GM12878 (cell line): Measurements from ENCODE around the gene NFE2L3. TPM values are rescaled to one million over a fixed set of nuclear protein-coding genes. Genes with fewer than 3 reads are reported as not detected.

Experiments used
- ATAC-seq: fragments of 200-7000 bp; cut with Tn5 transposase; 3 replicates; pipeline ENCODE4 v1.9.1; 2020; ENCODE audit warnings: mild to moderate bottlenecking, moderate library complexity
- BruUV-seq: library from RNA; stranded (reverse); fragments of 400-500 nt; replicated peaks from 2 replicates; lab custom pipeline; 2021; lab: Mats Ljungman, UMichigan
- CTCF ChIA-PET: fragments of 300-600 bp; sonication (Branson Sonifier 250); formaldehyde crosslinking; extraction: SDS; loops from one replicate; lab custom pipeline; 2021; ENCODE audit warnings: inconsistent platforms; lab: Yijun Ruan, JAX
- POLR2A ChIA-PET: fragments of 350-600 bp; formaldehyde crosslinking; extraction: SDS; loops from one replicate; lab custom pipeline; 2021; ENCODE audit warnings: inconsistent platforms; lab: Charles Lee
- RAD21 ChIA-PET: fragments of 300-600 bp; sonication (Branson Sonifier 250); formaldehyde crosslinking; loops from one replicate; lab custom pipeline; 2023; ENCODE audit warnings: antibody characterized with exemption; ENCODE audit not compliant: unreplicated experiment; lab: Charles Lee
- SMC1A ChIA-PET: fragments of 300-600 bp; sonication (Branson Sonifier 250); formaldehyde crosslinking; loops from one replicate; lab custom pipeline; 2023; ENCODE audit not compliant: unreplicated experiment, uncharacterized antibody; lab: Charles Lee
- DNase-seq: peaks from one replicate; pipeline ENCODE4 v3.0.0-alpha.2; 2011; ENCODE audit warnings: low read depth, low spot score
- FAIRE-seq: peaks from 3 replicates; lab custom pipeline; 2011; peaks lifted over from hg19 to GRCh38; lab: Jason Lieb, UNC
- H2AFZ ChIP-seq: 2 replicates; pipeline ENCODE4 v1.6.0; 2011; ENCODE audit warnings: low read depth, low read length, control low read depth; ENCODE audit not compliant: control insufficient read depth
- H3K27ac ChIP-seq: 2 replicates; pipeline ENCODE4 v1.5.1; 2011; ENCODE audit warnings: control low read depth; ENCODE audit not compliant: control insufficient read depth, insufficient read depth
- H3K27me3 ChIP-seq, 2 experiments: replicated peaks in 1 of 2; 2 replicates each; pipeline versions ENCODE4 v1.6.0 to v1.6.1; 2011; ENCODE audit warnings: low read length in 1 of 2; ENCODE audit not compliant: control insufficient read depth in 2 of 2, insufficient read depth in 2 of 2
- H3K36me3 ChIP-seq, 2 experiments: 2 replicates each; pipeline ENCODE4 v1.5.1; 2011; ENCODE audit warnings: low read length in 1 of 2; ENCODE audit not compliant: control insufficient read depth in 2 of 2, insufficient read depth in 2 of 2
- H3K4me1 ChIP-seq: 2 replicates; pipeline ENCODE4 v1.6.1; 2011; ENCODE audit warnings: mild to moderate bottlenecking, low read length, moderate library complexity, mixed read lengths; ENCODE audit not compliant: control insufficient read depth, insufficient read depth
- H3K4me2 ChIP-seq: 2 replicates; pipeline ENCODE4 v1.6.0; 2011; ENCODE audit warnings: control low read depth; ENCODE audit not compliant: control insufficient read depth, insufficient read depth
- H3K4me3 ChIP-seq: fragments of 200-600 bp; sonication (generic); 2 replicates; pipeline ENCODE4 v1.5.1; 2016
- H3K79me2 ChIP-seq: 2 replicates; pipeline ENCODE4 v1.6.0; 2011; ENCODE audit warnings: low read length; ENCODE audit not compliant: control insufficient read depth, insufficient read depth
- H3K9ac ChIP-seq: 2 replicates; pipeline ENCODE4 v1.8.0; 2011; ENCODE audit warnings: low read length, control low read depth, mixed read lengths; ENCODE audit not compliant: control insufficient read depth, insufficient read depth
- H3K9me3 ChIP-seq: replicated peaks from 3 replicates; pipeline ENCODE4 v1.5.1; 2011; ENCODE audit warnings: mild to moderate bottlenecking, low read length; ENCODE audit not compliant: control insufficient read depth, insufficient read depth
- H4K20me1 ChIP-seq: 2 replicates; pipeline ENCODE4 v1.6.0; 2011; ENCODE audit not compliant: control insufficient read depth, insufficient read depth
- ATF7 ChIP-seq: fragments of 450-650 bp; IDR thresholded peaks from 2 replicates; pipeline ENCODE4 v1.6.1; 2016; ENCODE audit warnings: low read depth, mild to moderate bottlenecking
- CBX5 ChIP-seq: sonication (generic); IDR thresholded peaks from 2 replicates; pipeline ENCODE4 v1.6.1; 2016; ENCODE audit warnings: low read depth, moderate library complexity, mild to moderate bottlenecking, inconsistent platforms
- CEBPB ChIP-seq, 2 experiments: fragments of 150-350 bp in 1 of 2; IDR thresholded peaks; 2 replicates each; pipeline ENCODE4 v1.6.1; 2012 to 2014; ENCODE audit warnings: low read depth in 2 of 2, low read length in 2 of 2, borderline replicate concordance in 1 of 2, inconsistent platforms in 1 of 2
- FOS ChIP-seq: IDR thresholded peaks from 3 replicates; pipeline ENCODE4 v1.6.1; 2011; ENCODE audit warnings: borderline replicate concordance; ENCODE audit not compliant: insufficient read length; ENCODE audit errors: extremely low read depth
- FOXM1 ChIP-seq: IDR thresholded peaks from 2 replicates; pipeline ENCODE4 v1.6.1; 2012; ENCODE audit warnings: low read depth, mild to moderate bottlenecking, inconsistent platforms, low read length, moderate library complexity
- HDGF ChIP-seq: fragments of 450-650 bp; IDR thresholded peaks from 2 replicates; pipeline ENCODE4 v1.6.1; 2016; ENCODE audit warnings: antibody characterized with exemption
- IRF4 ChIP-seq: IDR thresholded peaks from 2 replicates; pipeline ENCODE4 v1.6.1; 2011; ENCODE audit warnings: low read depth, low read length
- KAT2A ChIP-seq: conservative IDR thresholded peaks from 2 replicates; pipeline ENCODE4 v1.6.1; 2011; ENCODE audit warnings: low read depth, low read length; ENCODE audit not compliant: control insufficient read depth
- LARP7 ChIP-seq: fragments of 450-650 bp; IDR thresholded peaks from 2 replicates; pipeline ENCODE4 v1.6.1; 2017; ENCODE audit warnings: mild to moderate bottlenecking
- RAD21 ChIP-seq: IDR thresholded peaks from 2 replicates; pipeline ENCODE4 v1.6.1; 2011; ENCODE audit warnings: mild to moderate bottlenecking, low read depth, low read length, moderate library complexity; ENCODE audit not compliant: insufficient read depth
- SMARCA5 ChIP-seq: fragments of 450-650 bp; IDR thresholded peaks from 2 replicates; pipeline ENCODE4 v1.6.1; 2017; ENCODE audit warnings: mild to moderate bottlenecking
- STAT3 ChIP-seq: IDR thresholded peaks from 2 replicates; pipeline ENCODE4 v1.6.1; 2011; ENCODE audit warnings: low read depth, low read length, improper control_type of control experiment
- TAF1 ChIP-seq: IDR thresholded peaks from 2 replicates; pipeline ENCODE4 v1.6.1; 2011; ENCODE audit warnings: mild to moderate bottlenecking, low read depth, low read length, borderline replicate concordance
- ZNF24 ChIP-seq: fragments of 450-650 bp; IDR thresholded peaks from 2 replicates; pipeline ENCODE4 v1.6.1; 2017; ENCODE audit warnings: antibody characterized with exemption, mild to moderate bottlenecking
- WGBS: methylation state at CpG from one replicate; pipeline ENCODE4 v1.1.6; 2016; ENCODE audit warnings: low lambda C conversion rate; ENCODE audit not compliant: insufficient replicate concordance, insufficient coverage; ENCODE audit errors: missing lambda C conversion rate; 5-methylcytosine and 5-hydroxymethylcytosine counted together
- in situ Hi-C: fragments of 300-500 bp; cut with MboI; formaldehyde crosslinking; loops from 9 replicates; pipeline ENCODE4 v1.14.3; 2018; ENCODE audit warnings: mixed read lengths
- intact Hi-C: fragments of 100-400 bp; cut with micrococcal nuclease; formaldehyde crosslinking; loops from one replicate; pipeline ENCODE4 v1.14.2; 2022; ENCODE audit not compliant: unreplicated experiment
- polyA plus RNA-seq, 11 experiments: library from polyadenylated mRNA; depleted of rRNA in 4 of 11; unstranded in 6 of 11; stranded (reverse) in 5 of 11; fragments of >200 nt; fragmentation: Nextera tagmentation in 4 of 11; fragmentation: Illumina TruSeq in 1 of 11; extraction: Ambion mirVana in 4 of 11; extraction: Trizol in 1 of 11; gene quantifications; 1 replicate in 1 of 11; 2 replicates in 10 of 11; pipeline versions ENCODE4 v1.2.1 to v1.2.3, GENCODE V29; 2011 to 2016; ENCODE audit warnings: inconsistent platforms in 2 of 11, missing spikeins in 2 of 11, low read depth in 1 of 11
- total RNA-seq, 4 experiments: library from RNA; depleted of rRNA in 3 of 4; stranded (reverse); fragments of >200 nt in 3 of 4; fragmentation: Illumina TruSeq in 1 of 4; extraction: Trizol in 1 of 4; gene quantifications; 2 replicates each; pipeline versions ENCODE4 v1.2.1 to v1.2.3, GENCODE V29; 2013 to 2021
- TF ChIP-seq, protein P1 (sequence below): fragments of 450-650 bp; IDR thresholded peaks from 2 replicates; pipeline ENCODE4 v1.6.1; 2017; ENCODE audit warnings: mild to moderate bottlenecking, moderate library complexity
- TF ChIP-seq, protein P2 (sequence below): IDR thresholded peaks from 2 replicates; pipeline ENCODE4 v1.6.1; 2012; ENCODE audit warnings: improper control_type of control experiment, low read depth, low read length; ENCODE audit not compliant: insufficient replicate concordance

The NFE2L3 gene
- total and polyA plus RNA-seq, 10 of the 15 experiments (the other 5 are each of a cell fraction or from before 2014, with no cell fraction given): 4.4 to 34.9 (median 13.0) TPM

DNA sequence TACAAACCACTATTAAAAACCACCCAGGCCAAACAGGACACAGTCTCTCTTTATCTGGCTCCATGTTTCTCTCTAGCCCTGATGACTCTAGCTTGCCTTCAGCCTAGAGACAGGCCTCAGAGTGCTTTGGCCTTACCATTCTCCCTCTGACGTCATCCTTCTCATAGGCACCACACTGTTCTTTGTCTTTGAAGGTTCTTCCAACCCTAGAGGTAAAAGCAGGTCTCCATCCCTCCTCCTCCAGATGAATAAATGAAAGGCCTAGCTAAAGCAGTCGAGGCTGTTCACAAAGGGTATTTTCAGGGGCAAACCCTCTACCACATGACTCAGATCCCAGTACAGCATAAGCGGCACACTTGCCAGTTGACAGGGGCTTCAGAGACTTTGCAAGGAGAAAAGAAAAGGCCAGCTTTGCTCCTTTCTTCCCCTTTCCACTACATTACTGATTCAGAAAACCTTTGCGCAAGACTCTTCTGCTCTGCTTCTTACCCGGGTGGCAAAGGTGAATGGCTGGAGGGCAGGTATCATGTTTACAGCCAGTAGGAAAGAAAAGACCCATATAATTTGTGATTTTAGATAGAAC is 14.8 kb downstream of the NFE2L3 start:
- H3K4me3 ChIP-seq: no peak overlapping the region
- in situ Hi-C loops: no loop called here
- intact Hi-C loops: no loop called here
- H3K27ac ChIP-seq: peak overlapping the region; percentile 43
- no peak for FAIRE-seq
- 55% methylated on average over 5 of the region's 5 CpGs for WGBS
- CTCF ChIA-PET: interaction anchor here (0.6 to 3.2 kb wide), 13 partner anchors 11 to 274 kb away, joined by 3 to 52 read pairs (median 6); partner anchors contain the start of gene NFE2L3
- BruUV-seq: no TSS peak
- H3K27me3 ChIP-seq: no peaks in the 10 kb centered on the region
- DNase-seq: no peak
- peaks cover 17% of the 10 kb centered on the region for H3K4me1 ChIP-seq
- H3K9me3 ChIP-seq: no peaks in the 10 kb centered on the region
- peaks cover 37% of the 10 kb centered on the region for H3K79me2 ChIP-seq
- H3K4me2 ChIP-seq: peak overlapping the region; percentile 65
- no peak overlapping the region; the same call in 1 of the 2 replicates for H2AFZ ChIP-seq
- peak; percentile 70 for ATAC-seq
- H3K36me3 ChIP-seq: peaks cover 2 to 3% of the 10 kb centered on the region in 2 experiments; a peak in 3 of 4 replicates
- no peaks in the 10 kb centered on the region for H4K20me1 ChIP-seq
- POLR2A ChIA-PET: interaction anchor here (0.7 to 3.2 kb wide), 16 partner anchors 11 to 207 kb away, joined by 3 to 111 read pairs (median 4); partner anchors contain the start of genes CBX3 and NFE2L3
- peak overlapping the region; percentile 51 for H3K9ac ChIP-seq
- SMC1A ChIA-PET: interaction anchor here (0.8 to 5.4 kb wide), 22 partner anchors 10 to 917 kb away, joined by 3 to 91 read pairs (median 4); partner anchors contain the start of gene NFE2L3
- RAD21 ChIA-PET: interaction anchor here (1.0 to 3.4 kb wide), 12 partner anchors 10 to 199 kb away, joined by 3 to 74 read pairs (median 5); partner anchors contain the start of genes CBX3 and NFE2L3
- TF ChIP-seq RAD21: no peak
- no peak for TF ChIP-seq STAT3
- TF ChIP-seq HDGF: no peak
- TF ChIP-seq, protein P1, sequence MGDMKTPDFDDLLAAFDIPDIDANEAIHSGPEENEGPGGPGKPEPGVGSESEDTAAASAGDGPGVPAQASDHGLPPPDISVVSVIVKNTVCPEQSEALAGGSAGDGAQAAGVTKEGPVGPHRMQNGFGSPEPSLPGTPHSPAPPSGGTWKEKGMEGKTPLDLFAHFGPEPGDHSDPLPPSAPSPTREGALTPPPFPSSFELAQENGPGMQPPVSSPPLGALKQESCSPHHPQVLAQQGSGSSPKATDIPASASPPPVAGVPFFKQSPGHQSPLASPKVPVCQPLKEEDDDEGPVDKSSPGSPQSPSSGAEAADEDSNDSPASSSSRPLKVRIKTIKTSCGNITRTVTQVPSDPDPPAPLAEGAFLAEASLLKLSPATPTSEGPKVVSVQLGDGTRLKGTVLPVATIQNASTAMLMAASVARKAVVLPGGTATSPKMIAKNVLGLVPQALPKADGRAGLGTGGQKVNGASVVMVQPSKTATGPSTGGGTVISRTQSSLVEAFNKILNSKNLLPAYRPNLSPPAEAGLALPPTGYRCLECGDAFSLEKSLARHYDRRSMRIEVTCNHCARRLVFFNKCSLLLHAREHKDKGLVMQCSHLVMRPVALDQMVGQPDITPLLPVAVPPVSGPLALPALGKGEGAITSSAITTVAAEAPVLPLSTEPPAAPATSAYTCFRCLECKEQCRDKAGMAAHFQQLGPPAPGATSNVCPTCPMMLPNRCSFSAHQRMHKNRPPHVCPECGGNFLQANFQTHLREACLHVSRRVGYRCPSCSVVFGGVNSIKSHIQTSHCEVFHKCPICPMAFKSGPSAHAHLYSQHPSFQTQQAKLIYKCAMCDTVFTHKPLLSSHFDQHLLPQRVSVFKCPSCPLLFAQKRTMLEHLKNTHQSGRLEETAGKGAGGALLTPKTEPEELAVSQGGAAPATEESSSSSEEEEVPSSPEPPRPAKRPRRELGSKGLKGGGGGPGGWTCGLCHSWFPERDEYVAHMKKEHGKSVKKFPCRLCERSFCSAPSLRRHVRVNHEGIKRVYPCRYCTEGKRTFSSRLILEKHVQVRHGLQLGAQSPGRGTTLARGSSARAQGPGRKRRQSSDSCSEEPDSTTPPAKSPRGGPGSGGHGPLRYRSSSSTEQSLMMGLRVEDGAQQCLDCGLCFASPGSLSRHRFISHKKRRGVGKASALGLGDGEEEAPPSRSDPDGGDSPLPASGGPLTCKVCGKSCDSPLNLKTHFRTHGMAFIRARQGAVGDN: peak; percentile 62
- TF ChIP-seq, protein P2, sequence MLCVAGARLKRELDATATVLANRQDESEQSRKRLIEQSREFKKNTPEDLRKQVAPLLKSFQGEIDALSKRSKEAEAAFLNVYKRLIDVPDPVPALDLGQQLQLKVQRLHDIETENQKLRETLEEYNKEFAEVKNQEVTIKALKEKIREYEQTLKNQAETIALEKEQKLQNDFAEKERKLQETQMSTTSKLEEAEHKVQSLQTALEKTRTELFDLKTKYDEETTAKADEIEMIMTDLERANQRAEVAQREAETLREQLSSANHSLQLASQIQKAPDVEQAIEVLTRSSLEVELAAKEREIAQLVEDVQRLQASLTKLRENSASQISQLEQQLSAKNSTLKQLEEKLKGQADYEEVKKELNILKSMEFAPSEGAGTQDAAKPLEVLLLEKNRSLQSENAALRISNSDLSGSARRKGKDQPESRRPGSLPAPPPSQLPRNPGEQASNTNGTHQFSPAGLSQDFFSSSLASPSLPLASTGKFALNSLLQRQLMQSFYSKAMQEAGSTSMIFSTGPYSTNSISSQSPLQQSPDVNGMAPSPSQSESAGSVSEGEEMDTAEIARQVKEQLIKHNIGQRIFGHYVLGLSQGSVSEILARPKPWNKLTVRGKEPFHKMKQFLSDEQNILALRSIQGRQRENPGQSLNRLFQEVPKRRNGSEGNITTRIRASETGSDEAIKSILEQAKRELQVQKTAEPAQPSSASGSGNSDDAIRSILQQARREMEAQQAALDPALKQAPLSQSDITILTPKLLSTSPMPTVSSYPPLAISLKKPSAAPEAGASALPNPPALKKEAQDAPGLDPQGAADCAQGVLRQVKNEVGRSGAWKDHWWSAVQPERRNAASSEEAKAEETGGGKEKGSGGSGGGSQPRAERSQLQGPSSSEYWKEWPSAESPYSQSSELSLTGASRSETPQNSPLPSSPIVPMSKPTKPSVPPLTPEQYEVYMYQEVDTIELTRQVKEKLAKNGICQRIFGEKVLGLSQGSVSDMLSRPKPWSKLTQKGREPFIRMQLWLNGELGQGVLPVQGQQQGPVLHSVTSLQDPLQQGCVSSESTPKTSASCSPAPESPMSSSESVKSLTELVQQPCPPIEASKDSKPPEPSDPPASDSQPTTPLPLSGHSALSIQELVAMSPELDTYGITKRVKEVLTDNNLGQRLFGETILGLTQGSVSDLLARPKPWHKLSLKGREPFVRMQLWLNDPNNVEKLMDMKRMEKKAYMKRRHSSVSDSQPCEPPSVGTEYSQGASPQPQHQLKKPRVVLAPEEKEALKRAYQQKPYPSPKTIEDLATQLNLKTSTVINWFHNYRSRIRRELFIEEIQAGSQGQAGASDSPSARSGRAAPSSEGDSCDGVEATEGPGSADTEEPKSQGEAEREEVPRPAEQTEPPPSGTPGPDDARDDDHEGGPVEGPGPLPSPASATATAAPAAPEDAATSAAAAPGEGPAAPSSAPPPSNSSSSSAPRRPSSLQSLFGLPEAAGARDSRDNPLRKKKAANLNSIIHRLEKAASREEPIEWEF: no peak
- no peak for TF ChIP-seq LARP7
- TF ChIP-seq CEBPB (IDR thresholded peaks at IDR 0.05; ENCODE audit: borderline replicate concordance in 1 of 2, low read depth in 2 of 2, low read length in 2 of 2): no peak
- TF ChIP-seq TAF1: no peak
- no peak for TF ChIP-seq SMARCA5
- TF ChIP-seq IRF4: no peak
- no peak for TF ChIP-seq CBX5
- TF ChIP-seq KAT2A: no peak
- TF ChIP-seq FOXM1: no peak
- TF ChIP-seq ZNF24: no peak
- peak; percentile 94 for TF ChIP-seq ATF7
- TF ChIP-seq FOS: no peak
